ENCODE measurements around the gene MAP2. TPM values are rescaled to one million over a fixed set of nuclear protein-coding genes. Genes with fewer than 3 reads are reported as not detected.
A peak's percentile ranks its signal among the peaks of the same experiment; 100 is the strongest.

Gene MAP2
- total and polyA plus RNA-seq, 8 donors: 2.1 to 24.6 (median 11.8) TPM

DNA sequence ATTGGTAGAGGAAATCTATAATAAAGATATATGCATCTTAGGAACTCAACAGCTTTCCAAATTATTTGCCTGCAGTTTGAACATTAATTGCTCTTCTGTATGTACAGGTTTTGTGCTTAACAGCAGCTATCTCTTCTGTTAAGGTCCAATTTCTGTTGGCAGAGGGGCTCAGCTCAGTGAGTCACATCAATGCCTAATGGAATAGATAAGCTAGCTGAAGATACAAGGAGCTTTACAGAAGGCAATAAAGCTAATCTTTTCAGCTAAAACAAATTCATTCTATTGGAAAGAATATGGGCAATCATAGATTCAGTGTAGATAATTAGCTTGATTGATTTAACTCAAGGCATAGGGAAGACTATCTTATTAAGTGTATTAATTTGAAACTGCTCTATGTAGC, 289.4 kb downstream of the MAP2 start:
- H3K4me1 ChIP-seq: no peaks in the 10 kb centered on the region
- no peak overlapping the region for H3K4me3 ChIP-seq
- no peak overlapping the region for H3K27ac ChIP-seq
- no peak for DNase-seq
- no peaks in the 10 kb centered on the region for H3K36me3 ChIP-seq
- intact Hi-C loops (cut with DNase I; ENCODE audit: low total_unique reads): no loop called here
- H3K9me3 ChIP-seq: no peaks in the 10 kb centered on the region
- TF ChIP-seq EP300 (IDR thresholded peaks at IDR 0.05) (no peak), POLR2AphosphoS5 (IDR thresholded peaks at IDR 0.05) (no peak), POLR2A (IDR thresholded peaks at IDR 0.05) (no peak)
- TF ChIP-seq, protein P1, sequence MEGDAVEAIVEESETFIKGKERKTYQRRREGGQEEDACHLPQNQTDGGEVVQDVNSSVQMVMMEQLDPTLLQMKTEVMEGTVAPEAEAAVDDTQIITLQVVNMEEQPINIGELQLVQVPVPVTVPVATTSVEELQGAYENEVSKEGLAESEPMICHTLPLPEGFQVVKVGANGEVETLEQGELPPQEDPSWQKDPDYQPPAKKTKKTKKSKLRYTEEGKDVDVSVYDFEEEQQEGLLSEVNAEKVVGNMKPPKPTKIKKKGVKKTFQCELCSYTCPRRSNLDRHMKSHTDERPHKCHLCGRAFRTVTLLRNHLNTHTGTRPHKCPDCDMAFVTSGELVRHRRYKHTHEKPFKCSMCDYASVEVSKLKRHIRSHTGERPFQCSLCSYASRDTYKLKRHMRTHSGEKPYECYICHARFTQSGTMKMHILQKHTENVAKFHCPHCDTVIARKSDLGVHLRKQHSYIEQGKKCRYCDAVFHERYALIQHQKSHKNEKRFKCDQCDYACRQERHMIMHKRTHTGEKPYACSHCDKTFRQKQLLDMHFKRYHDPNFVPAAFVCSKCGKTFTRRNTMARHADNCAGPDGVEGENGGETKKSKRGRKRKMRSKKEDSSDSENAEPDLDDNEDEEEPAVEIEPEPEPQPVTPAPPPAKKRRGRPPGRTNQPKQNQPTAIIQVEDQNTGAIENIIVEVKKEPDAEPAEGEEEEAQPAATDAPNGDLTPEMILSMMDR (IDR thresholded peaks at IDR 0.05): no peak
- H3K27me3 ChIP-seq: no peaks in the 10 kb centered on the region

DNA sequence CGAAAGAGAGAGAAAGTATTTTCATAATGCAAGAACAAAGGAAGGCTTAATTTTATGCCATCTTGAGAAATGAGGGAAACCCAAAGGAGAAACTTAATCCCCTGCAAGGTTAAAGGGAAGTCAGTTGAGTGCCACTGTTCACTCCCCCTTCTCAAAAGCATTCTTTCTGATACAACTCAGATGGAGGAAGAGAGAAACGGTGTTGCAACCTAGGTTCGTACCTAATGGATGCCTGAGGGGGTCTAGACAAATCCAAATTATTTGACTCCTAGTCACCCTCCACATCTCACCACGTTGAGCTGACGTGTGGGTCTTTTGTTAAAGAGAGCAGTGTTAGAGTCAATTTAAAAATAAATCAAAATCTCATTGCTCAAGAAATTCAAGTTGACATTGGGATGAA, 295.2 kb downstream of the MAP2 start:
- no peak for DNase-seq
- H3K4me3 ChIP-seq: no peak overlapping the region
- no peak overlapping the region for H3K27ac ChIP-seq
- no peaks in the 10 kb centered on the region for H3K9me3 ChIP-seq
- H3K27me3 ChIP-seq: no peaks in the 10 kb centered on the region
- intact Hi-C loops (cut with DNase I; ENCODE audit: low total_unique reads): no loop called here
- H3K4me1 ChIP-seq: no peaks in the 10 kb centered on the region
- 72 to 86% (median 78%) methylated on average over 5 of the region's 5 CpGs for WGBS, 5 donors
- no peaks in the 10 kb centered on the region for H3K36me3 ChIP-seq
- TF ChIP-seq POLR2AphosphoS5 (IDR thresholded peaks at IDR 0.05): no peak
- no peak for TF ChIP-seq EP300 (IDR thresholded peaks at IDR 0.05)

DNA sequence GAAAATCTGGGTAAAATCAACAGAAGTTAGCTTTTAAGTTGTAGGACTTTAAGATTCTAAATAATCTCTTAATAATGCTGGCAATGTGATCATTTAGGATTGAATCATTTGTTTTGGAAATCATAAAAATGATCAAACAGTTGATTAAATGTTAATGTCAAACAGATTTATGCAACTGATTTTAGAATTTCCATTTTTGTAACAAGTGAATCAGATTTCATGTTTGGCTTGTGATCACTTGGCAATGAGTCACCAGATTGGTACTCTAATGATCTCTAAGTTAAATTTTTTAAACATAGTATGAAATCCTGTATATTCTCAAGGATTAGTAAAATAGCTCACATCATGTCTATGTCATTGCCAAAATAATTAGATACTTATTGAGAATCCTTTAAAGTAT, 297.6 kb downstream of the MAP2 start:
- H3K4me1 ChIP-seq: no peaks in the 10 kb centered on the region
- intact Hi-C loops (cut with DNase I; ENCODE audit: low total_unique reads): no loop called here
- H3K4me3 ChIP-seq: no peak overlapping the region
- TF ChIP-seq, protein P1 (IDR thresholded peaks at IDR 0.05): no peak
- TF ChIP-seq EP300 (IDR thresholded peaks at IDR 0.05) (no peak), POLR2AphosphoS5 (IDR thresholded peaks at IDR 0.05) (no peak), POLR2A (IDR thresholded peaks at IDR 0.05) (no peak)
- DNase-seq: no peak
- H3K36me3 ChIP-seq: no peaks in the 10 kb centered on the region
- no peaks in the 10 kb centered on the region for H3K9me3 ChIP-seq
- no peaks in the 10 kb centered on the region for H3K27me3 ChIP-seq
- H3K27ac ChIP-seq: no peak overlapping the region

DNA sequence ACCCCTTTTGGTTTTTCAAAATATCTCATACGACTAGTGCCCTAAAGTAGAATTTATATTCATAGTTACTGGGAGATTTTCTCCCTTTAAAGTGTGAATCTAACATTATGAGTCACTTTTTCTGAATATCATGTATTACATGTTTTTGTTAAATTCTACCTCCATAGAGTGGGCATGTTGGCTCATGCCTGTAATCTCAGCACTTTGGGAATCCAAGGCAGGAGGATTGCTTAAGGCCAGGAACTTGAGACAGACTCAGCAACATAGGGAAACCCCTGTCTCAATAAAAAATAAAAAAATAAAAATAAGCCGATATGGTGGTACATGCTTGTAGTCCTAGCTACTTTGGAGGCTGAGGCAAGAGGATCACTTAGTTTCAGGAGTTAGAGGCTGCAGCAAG, 302.5 kb downstream of the MAP2 start:
- Histone ChIP-seq H3K36me3 (no peaks in the 10 kb centered on the region), H3K27ac (no peak overlapping the region), H3K9me3 (no peaks in the 10 kb centered on the region), H3K27me3 (no peaks in the 10 kb centered on the region), H3K4me1 (no peaks in the 10 kb centered on the region), H3K4me3 (no peak overlapping the region)
- intact Hi-C loops (cut with DNase I; ENCODE audit: low total_unique reads): no loop called here
- no peak for TF ChIP-seq POLR2A (IDR thresholded peaks at IDR 0.05)
- no peak for TF ChIP-seq POLR2AphosphoS5 (IDR thresholded peaks at IDR 0.05)
- TF ChIP-seq, protein P1 (IDR thresholded peaks at IDR 0.05): no peak
- TF ChIP-seq EP300 (IDR thresholded peaks at IDR 0.05): no peak
- no peak for DNase-seq
- WGBS, 5 donors: 88 to 96% (median 92%) methylated on average over 2 of the region's 2 CpGs

DNA sequence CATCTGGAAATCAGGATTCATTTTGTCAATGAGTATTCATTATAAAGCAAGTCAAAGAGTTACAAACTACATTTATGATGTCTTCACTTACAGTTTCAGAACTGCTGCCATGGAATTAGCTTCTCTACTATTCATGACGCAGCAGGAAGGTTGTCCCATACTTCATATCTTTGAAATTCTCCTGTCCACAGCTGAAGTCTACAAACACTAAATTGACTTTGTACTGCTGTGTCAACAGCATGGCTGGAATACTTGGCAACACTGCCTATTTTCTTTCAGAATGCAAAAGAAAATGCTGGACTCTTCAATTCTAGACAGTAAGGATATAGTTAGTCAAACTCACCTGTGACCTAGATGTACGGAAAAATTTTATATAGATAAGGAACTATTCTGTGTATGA, 303.2 kb downstream of the MAP2 start:
- Histone ChIP-seq H3K27me3 (no peaks in the 10 kb centered on the region), H3K9me3 (no peaks in the 10 kb centered on the region), H3K36me3 (no peaks in the 10 kb centered on the region), H3K4me1 (no peaks in the 10 kb centered on the region), H3K4me3 (no peak overlapping the region), H3K27ac (no peak overlapping the region)
- no peak for TF ChIP-seq EP300 (IDR thresholded peaks at IDR 0.05)
- TF ChIP-seq POLR2A (IDR thresholded peaks at IDR 0.05): no peak
- TF ChIP-seq, protein P1 (IDR thresholded peaks at IDR 0.05): no peak
- TF ChIP-seq POLR2AphosphoS5 (IDR thresholded peaks at IDR 0.05): no peak
- intact Hi-C loops (cut with DNase I; ENCODE audit: low total_unique reads): no loop called here
- 31 to 57% (median 47%) methylated on average over 2 of the region's 2 CpGs for WGBS, 5 donors
- DNase-seq: peak in 1 of 2 donors; percentile 3
